ENCODE measurements around the gene CDH18.

DNA sequence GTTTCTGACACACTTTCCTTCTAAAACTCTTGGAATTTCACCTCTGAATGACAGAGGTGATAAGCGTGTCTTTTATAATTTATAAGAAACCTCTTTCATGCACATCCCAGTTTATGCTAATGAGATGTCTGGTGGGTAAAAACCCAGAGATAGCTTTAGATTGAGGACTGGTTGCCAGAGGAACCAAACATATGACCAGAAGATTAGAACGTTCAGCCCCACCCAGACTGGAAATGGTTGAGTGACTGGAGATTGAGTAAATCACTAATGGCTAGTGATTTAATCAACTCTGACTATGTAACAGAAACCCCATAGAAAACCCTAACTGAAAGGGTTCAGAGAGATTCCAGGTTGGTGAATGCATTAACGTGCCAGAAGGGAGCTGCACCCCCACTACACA is 69.2 kb downstream of the CDH18 start:
- TF ChIP-seq, protein P1, sequence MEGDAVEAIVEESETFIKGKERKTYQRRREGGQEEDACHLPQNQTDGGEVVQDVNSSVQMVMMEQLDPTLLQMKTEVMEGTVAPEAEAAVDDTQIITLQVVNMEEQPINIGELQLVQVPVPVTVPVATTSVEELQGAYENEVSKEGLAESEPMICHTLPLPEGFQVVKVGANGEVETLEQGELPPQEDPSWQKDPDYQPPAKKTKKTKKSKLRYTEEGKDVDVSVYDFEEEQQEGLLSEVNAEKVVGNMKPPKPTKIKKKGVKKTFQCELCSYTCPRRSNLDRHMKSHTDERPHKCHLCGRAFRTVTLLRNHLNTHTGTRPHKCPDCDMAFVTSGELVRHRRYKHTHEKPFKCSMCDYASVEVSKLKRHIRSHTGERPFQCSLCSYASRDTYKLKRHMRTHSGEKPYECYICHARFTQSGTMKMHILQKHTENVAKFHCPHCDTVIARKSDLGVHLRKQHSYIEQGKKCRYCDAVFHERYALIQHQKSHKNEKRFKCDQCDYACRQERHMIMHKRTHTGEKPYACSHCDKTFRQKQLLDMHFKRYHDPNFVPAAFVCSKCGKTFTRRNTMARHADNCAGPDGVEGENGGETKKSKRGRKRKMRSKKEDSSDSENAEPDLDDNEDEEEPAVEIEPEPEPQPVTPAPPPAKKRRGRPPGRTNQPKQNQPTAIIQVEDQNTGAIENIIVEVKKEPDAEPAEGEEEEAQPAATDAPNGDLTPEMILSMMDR (conservative IDR thresholded peaks at IDR 0.05 in 1 of 2, IDR thresholded peaks at IDR 0.05 in 1 of 2; ENCODE audit: low read depth in 1 of 2, low read length in 2 of 2) = no peak
- TF ChIP-seq EZH2 (IDR thresholded peaks at IDR 0.05; ENCODE audit: low read length, missing control alignments) = no peak

Measured in fibroblast of lung (primary cell).